NT2/D1 (cell line): Measurements from ENCODE around the gene PRXL2A.

Experiments
- YY1 ChIP-seq: IDR thresholded peaks from 2 replicates; pipeline ENCODE4 v1.6.1; 2011; ENCODE audit not compliant: insufficient read length, insufficient read depth
- ZNF274 ChIP-seq: IDR thresholded peaks from 2 replicates; pipeline ENCODE4 v1.6.1; 2011; ENCODE audit warnings: mild to moderate bottlenecking, low read depth, low read length

- TF ChIP-seq ZNF274 (no peak), YY1 (no peak)
Observed at GRCh38 chr10:80421707-80422536, 13.6 kb downstream of the PRXL2A start.
